Brain microvascular endothelial cell (primary cell): ENCODE data around the gene MNX1.
A peak's percentile ranks its signal among the peaks of the same experiment; 100 is the strongest.

ENCODE experiments used
- DNase-seq: peaks from one replicate; pipeline ENCODE4 v3.0.0-alpha.2; 2020
- H3K27ac ChIP-seq: fragments of 250-450 bp; sonication (Bioruptor Pico); 2 replicates; pipeline ENCODE4 v1.5.1; 2020; ENCODE audit warnings: mild to moderate bottlenecking, moderate library complexity
- H3K27me3 ChIP-seq: fragments of 250-450 bp; sonication (Bioruptor Pico); replicated peaks from 2 replicates; pipeline ENCODE4 v1.5.1; 2020; ENCODE audit warnings: mild to moderate bottlenecking
- H3K36me3 ChIP-seq: fragments of 250-450 bp; sonication (Bioruptor Pico); replicated peaks from 2 replicates; pipeline ENCODE4 v1.5.1; 2020; ENCODE audit warnings: mild to moderate bottlenecking
- H3K4me3 ChIP-seq: 2 replicates; pipeline ENCODE4 v1.5.1; 2011; ENCODE audit warnings: low read depth, mild to moderate bottlenecking, control low read depth, low read length, moderate library complexity
- in situ Hi-C: cut with HindIII; loops from 2 replicates; pipeline ENCODE4 v1.10.0; 2017; ENCODE audit warnings: low sequenced_read_pairs, low pct_ligation_motif_present
- TF ChIP-seq, protein P1 (sequence below): IDR thresholded peaks from 2 replicates; pipeline ENCODE4 v1.5.1; 2011; ENCODE audit warnings: low read depth, mild to moderate bottlenecking, moderate library complexity, low read length, control low read depth, inconsistent platforms; ENCODE audit errors: missing control alignments

The MNX1 gene

DNA sequence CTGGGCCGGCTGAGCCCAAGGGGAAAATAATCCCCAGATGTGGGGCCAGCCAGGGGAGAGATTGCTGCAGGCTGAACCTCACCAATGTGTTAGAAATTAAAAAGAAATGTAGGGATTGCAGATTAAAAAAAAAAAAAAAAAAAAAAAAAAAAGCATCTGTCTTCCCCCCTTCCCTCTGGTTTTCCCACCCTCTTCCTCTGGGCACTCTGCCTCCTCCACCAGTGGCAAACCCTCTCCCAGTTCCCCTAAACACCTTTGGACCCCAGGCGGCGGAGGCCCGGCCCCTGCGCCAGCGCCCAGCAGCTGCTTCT is 7.1 kb downstream of the MNX1 start:
- Histone ChIP-seq H3K27ac (no peak overlapping the region), H3K4me3 (no peak overlapping the region), H3K36me3 (no peaks in the 10 kb centered on the region), H3K27me3 (peaks cover 94% of the 10 kb centered on the region)
- no peak for DNase-seq
- in situ Hi-C loops = no loop called here
- TF ChIP-seq, protein P1, sequence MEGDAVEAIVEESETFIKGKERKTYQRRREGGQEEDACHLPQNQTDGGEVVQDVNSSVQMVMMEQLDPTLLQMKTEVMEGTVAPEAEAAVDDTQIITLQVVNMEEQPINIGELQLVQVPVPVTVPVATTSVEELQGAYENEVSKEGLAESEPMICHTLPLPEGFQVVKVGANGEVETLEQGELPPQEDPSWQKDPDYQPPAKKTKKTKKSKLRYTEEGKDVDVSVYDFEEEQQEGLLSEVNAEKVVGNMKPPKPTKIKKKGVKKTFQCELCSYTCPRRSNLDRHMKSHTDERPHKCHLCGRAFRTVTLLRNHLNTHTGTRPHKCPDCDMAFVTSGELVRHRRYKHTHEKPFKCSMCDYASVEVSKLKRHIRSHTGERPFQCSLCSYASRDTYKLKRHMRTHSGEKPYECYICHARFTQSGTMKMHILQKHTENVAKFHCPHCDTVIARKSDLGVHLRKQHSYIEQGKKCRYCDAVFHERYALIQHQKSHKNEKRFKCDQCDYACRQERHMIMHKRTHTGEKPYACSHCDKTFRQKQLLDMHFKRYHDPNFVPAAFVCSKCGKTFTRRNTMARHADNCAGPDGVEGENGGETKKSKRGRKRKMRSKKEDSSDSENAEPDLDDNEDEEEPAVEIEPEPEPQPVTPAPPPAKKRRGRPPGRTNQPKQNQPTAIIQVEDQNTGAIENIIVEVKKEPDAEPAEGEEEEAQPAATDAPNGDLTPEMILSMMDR = no peak

GRCh38 chr7:157002819-157003421 is 7.5 kb downstream of the MNX1 start:
- in situ Hi-C loops = no loop called here
- H3K36me3 ChIP-seq = no peaks in the 10 kb centered on the region
- H3K4me3 ChIP-seq = no peak overlapping the region
- no peak for DNase-seq
- no peak overlapping the region for H3K27ac ChIP-seq
- peaks cover 94% of the 10 kb centered on the region for H3K27me3 ChIP-seq
- TF ChIP-seq, protein P1 = no peak

- H3K27ac ChIP-seq = no peak overlapping the region
- no peak for DNase-seq
- H3K36me3 ChIP-seq = no peaks in the 10 kb centered on the region
- in situ Hi-C loops = no loop called here
- no peak overlapping the region for H3K4me3 ChIP-seq
- H3K27me3 ChIP-seq = peaks cover 89% of the 10 kb centered on the region
- TF ChIP-seq, protein P1 = no peak
Observed at GRCh38 chr7:157001920-157002818, 8.3 kb downstream of the MNX1 start.

DNA sequence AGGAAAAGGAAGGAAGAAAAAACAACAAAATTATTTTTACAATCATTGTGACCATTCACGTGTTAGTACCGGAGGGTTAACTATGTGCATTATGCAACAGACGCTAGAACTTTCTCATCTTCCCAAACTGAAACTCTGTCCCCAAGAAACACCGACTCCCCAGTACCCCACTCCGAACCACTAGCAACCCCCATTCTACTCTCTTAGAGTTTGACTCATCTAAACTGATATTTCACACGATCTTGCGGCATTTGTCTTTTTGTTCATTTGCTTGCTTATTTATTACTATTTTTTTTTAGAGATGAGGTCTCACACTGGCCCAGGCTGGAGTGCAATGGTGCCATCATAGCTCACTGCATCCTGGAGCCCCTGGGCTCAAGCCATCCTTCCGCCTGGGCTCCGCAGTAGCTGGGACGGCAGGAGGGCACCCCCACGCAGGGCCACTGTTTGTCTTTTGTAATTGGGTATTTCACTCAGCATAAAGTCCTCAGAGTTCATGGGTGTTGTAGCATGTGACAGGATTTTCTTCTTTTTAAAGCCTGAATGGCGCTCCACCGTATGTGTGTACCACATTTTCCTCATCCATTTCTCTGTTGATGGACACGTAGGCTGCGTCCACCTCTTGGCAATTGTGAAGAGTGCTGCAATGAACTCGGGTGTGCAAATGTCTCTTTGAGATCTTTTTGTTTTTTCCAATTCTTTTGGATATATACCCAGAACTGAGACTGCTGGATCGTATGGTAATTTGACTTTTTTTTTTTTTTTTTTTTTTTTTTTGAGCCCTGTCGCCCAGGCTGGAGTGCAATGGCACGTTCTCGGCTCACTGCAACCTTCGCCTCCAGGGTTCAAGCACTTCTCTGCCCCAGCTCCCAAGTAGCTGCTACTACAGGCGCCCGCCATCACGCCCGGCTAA is 9.5 kb downstream of the MNX1 start:
- Histone ChIP-seq H3K36me3 (no peaks in the 10 kb centered on the region), H3K27me3 (peaks cover 89% of the 10 kb centered on the region), H3K4me3 (no peak overlapping the region), H3K27ac (no peak overlapping the region)
- in situ Hi-C loops = no loop called here
- TF ChIP-seq, protein P1 = no peak
- DNase-seq = no peak

GRCh38 chr7:156999958-157000726 is 10.3 kb downstream of the MNX1 start:
- no peaks in the 10 kb centered on the region for H3K36me3 ChIP-seq
- peaks cover 81% of the 10 kb centered on the region for H3K27me3 ChIP-seq
- DNase-seq = no peak
- TF ChIP-seq, protein P1 = no peak
- no peak overlapping the region for H3K27ac ChIP-seq
- in situ Hi-C loops = no loop called here
- H3K4me3 ChIP-seq = peak overlapping the region; percentile 12
